CD4-positive, alpha-beta memory T cell (primary cell): ENCODE measurements around the gene CTSE. TPM values are rescaled to one million over a fixed set of nuclear protein-coding genes. Genes with fewer than 3 reads are reported as not detected.

Experiments
- CTCF ChIA-PET: fragments of 350-600 bp; sonication (Branson Sonifier 250); formaldehyde crosslinking; loops from one replicate; lab custom pipeline; 2021; ENCODE audit warnings: inconsistent platforms; ENCODE audit not compliant: partially characterized antibody; lab: Charles Lee
- POLR2A ChIA-PET: fragments of 350-600 bp; sonication (Branson Sonifier 250); formaldehyde crosslinking; loops from one replicate; lab custom pipeline; 2021; ENCODE audit not compliant: partially characterized antibody; lab: Charles Lee
- DNase-seq, 5 donors: peaks; one replicate each; pipeline versions ENCODE4 v3.0.0 to v3.0.0-alpha.2; 2020 to 2022; ENCODE audit warnings: mixed read lengths in 1 of 5
- H3K27ac ChIP-seq: one replicate; pipeline ENCODE4 v1.7.0; 2013; ENCODE audit warnings: low read depth, low read length
- H3K27me3 ChIP-seq: 2 replicates; pipeline ENCODE4 v1.7.0; 2013; ENCODE audit warnings: mild to moderate bottlenecking, low read length, moderate library complexity; ENCODE audit not compliant: insufficient read depth
- H3K36me3 ChIP-seq: 2 replicates; pipeline ENCODE4 v1.7.0; 2013; ENCODE audit warnings: mild to moderate bottlenecking, low read length, moderate library complexity; ENCODE audit not compliant: insufficient read depth
- H3K4me1 ChIP-seq: 2 replicates; pipeline ENCODE4 v1.7.0; 2013; ENCODE audit warnings: mild to moderate bottlenecking, low read length, moderate library complexity; ENCODE audit not compliant: insufficient read depth
- H3K4me3 ChIP-seq, 2 donors: one replicate each; pipeline ENCODE4 v1.7.0; 2013; ENCODE audit warnings: low read length in 2 of 2, mild to moderate bottlenecking in 1 of 2
- H3K9me3 ChIP-seq, 2 donors: one replicate each; pipeline ENCODE4 v1.7.0; 2013; ENCODE audit warnings: low read length in 2 of 2, control low read depth in 1 of 2; ENCODE audit not compliant: control insufficient read depth in 1 of 2
- H3K27ac Mint-ChIP-seq, 7 donors: one replicate each; pipeline ENCODE4 v1.8.0; 2020 to 2021; ENCODE audit warnings: mixed read lengths in 7 of 7, mild to moderate bottlenecking in 6 of 7, inconsistent platforms in 3 of 7, moderate library complexity in 3 of 7
- H3K27me3 Mint-ChIP-seq, 2 donors: one replicate each; pipeline ENCODE4 v1.8.0; 2020 to 2021; ENCODE audit warnings: mixed read lengths in 2 of 2
- H3K36me3 Mint-ChIP-seq, 2 donors: one replicate each; pipeline ENCODE4 v1.8.0; 2020 to 2021; ENCODE audit warnings: mixed read lengths in 2 of 2, inconsistent platforms in 1 of 2, mild to moderate bottlenecking in 1 of 2
- H3K4me1 Mint-ChIP-seq, 4 donors: one replicate each; pipeline ENCODE4 v1.8.0; 2020 to 2021; ENCODE audit warnings: mixed read lengths in 4 of 4, mild to moderate bottlenecking in 1 of 4
- H3K4me3 Mint-ChIP-seq, 8 donors: one replicate each; pipeline ENCODE4 v1.8.0; 2020 to 2021; ENCODE audit warnings: mixed read lengths in 8 of 8, mild to moderate bottlenecking in 7 of 8, moderate library complexity in 6 of 8, inconsistent platforms in 3 of 8
- H3K9me3 Mint-ChIP-seq, 8 donors: one replicate each; pipeline ENCODE4 v1.8.0; 2020 to 2021; ENCODE audit warnings: mixed read lengths in 8 of 8, mild to moderate bottlenecking in 5 of 8, inconsistent platforms in 3 of 8, moderate library complexity in 1 of 8
- intact Hi-C: fragments of 100-400 bp; cut with micrococcal nuclease; formaldehyde crosslinking; loops from one replicate; pipeline ENCODE4 v1.15.1; 2023
- polyA plus RNA-seq, 2 donors: library from polyadenylated mRNA; unstranded; fragments of 300-500 nt; fragmentation: Illumina TruSeq; gene quantifications; one replicate each; pipeline ENCODE4 v1.2.3, GENCODE V29; 2021
- total RNA-seq, 2 experiments: library from RNA; stranded (reverse); gene quantifications; one replicate each; pipeline ENCODE4 v1.2.3, GENCODE V29; 2021

CTSE gene
- total RNA-seq = not detected
- polyA plus RNA-seq = not detected

GRCh38 chr1:206023695-206024094 is at the start of gene CTSE:
TSS of gene CTSE (minus strand) at chr1:206023895. CDS start at chr1:206023791, 104 bp downstream.
- POLR2A ChIA-PET = no interaction called here
- peaks cover 0 to 3% (median 0%) of the 10 kb centered on the region in 8 donors for H3K9me3 Mint-ChIP-seq
- CTCF ChIA-PET = interaction anchor here (0.6 kb wide), 1 partner anchor 82 kb away, joined by 3 read pairs; no protein-coding TSS in a partner anchor

GRCh38 chr1:206070627-206071304 is 47.1 kb upstream of the CTSE start:
- Mint-ChIP-seq H3K4me1 (peaks cover 5 to 18% (median 11%) of the 10 kb centered on the region in 4 donors), H3K27me3 (peaks cover 0 to 4% of the 10 kb centered on the region in 2 donors), H3K9me3 (no peaks in the 10 kb centered on the region), H3K4me3 (no peak overlapping the region), H3K36me3 (no peaks in the 10 kb centered on the region), H3K27ac (no peak overlapping the region)
- no peak overlapping the region for H3K27ac ChIP-seq
- intact Hi-C loops = no loop called here
- POLR2A ChIA-PET = no interaction called here
- no peaks in the 10 kb centered on the region for H3K27me3 ChIP-seq
- CTCF ChIA-PET = no interaction called here
- H3K36me3 ChIP-seq = no peaks in the 10 kb centered on the region
- DNase-seq = no peak
- no peaks in the 10 kb centered on the region for H3K9me3 ChIP-seq
- peaks cover 15% of the 10 kb centered on the region for H3K4me1 ChIP-seq
- H3K4me3 ChIP-seq = no peak overlapping the region

More at GRCh38 chr1:206023695-206024094, at the start of gene CTSE:
- no peaks in the 10 kb centered on the region for H3K4me1 Mint-ChIP-seq
- H3K36me3 Mint-ChIP-seq = no peaks in the 10 kb centered on the region
- peaks cover 7 to 19% of the 10 kb centered on the region in 2 donors for H3K27me3 Mint-ChIP-seq
- intact Hi-C loops = no loop called here
- Histone ChIP-seq H3K4me1 (no peaks in the 10 kb centered on the region), H3K36me3 (no peaks in the 10 kb centered on the region), H3K27ac (no peak within 1 kb of the TSS), H3K27me3 (no peaks in the 10 kb centered on the region), H3K9me3 (no peaks in the 10 kb centered on the region), H3K4me3 (no peak within 1 kb of the TSS)
- no peak within 1 kb of the TSS for H3K4me3 Mint-ChIP-seq
- DNase-seq = no peak
- H3K27ac Mint-ChIP-seq = no peak within 1 kb of the TSS

GRCh38 chr1:206068314-206068713 is 44.6 kb upstream of the CTSE start:
- DNase-seq = no peak
- Mint-ChIP-seq H3K4me3 (no peak overlapping the region), H3K4me1 (peaks cover 5 to 18% (median 11%) of the 10 kb centered on the region in 4 donors), H3K9me3 (no peaks in the 10 kb centered on the region), H3K36me3 (no peaks in the 10 kb centered on the region), H3K27ac (no peak overlapping the region), H3K27me3 (no peaks in the 10 kb centered on the region)
- no peak overlapping the region for H3K4me3 ChIP-seq
- no peaks in the 10 kb centered on the region for H3K9me3 ChIP-seq
- no peaks in the 10 kb centered on the region for H3K36me3 ChIP-seq
- H3K27me3 ChIP-seq = no peaks in the 10 kb centered on the region
- POLR2A ChIA-PET = no interaction called here
- no peak overlapping the region for H3K27ac ChIP-seq
- intact Hi-C loops = no loop called here
- peaks cover 15% of the 10 kb centered on the region for H3K4me1 ChIP-seq
- CTCF ChIA-PET = interaction anchor here (1.4 to 1.5 kb wide), 2 partner anchors 23 to 38 kb away, joined by 3 to 4 read pairs; no protein-coding TSS in a partner anchor

GRCh38 chr1:206067486-206068227 is 44.0 kb upstream of the CTSE start:
- H3K27ac ChIP-seq = no peak overlapping the region
- H3K4me1 ChIP-seq = peaks cover 15% of the 10 kb centered on the region
- H3K9me3 ChIP-seq = no peaks in the 10 kb centered on the region
- DNase-seq = no peak
- intact Hi-C loops = no loop called here
- Mint-ChIP-seq H3K27me3 (no peaks in the 10 kb centered on the region), H3K4me3 (peak overlapping the region in 1 of 8 donors; percentile 3), H3K27ac (peak overlapping the region in 1 of 7 donors; percentile 38), H3K36me3 (peaks cover 0 to 5% of the 10 kb centered on the region in 2 donors), H3K4me1 (peaks cover 5 to 18% (median 11%) of the 10 kb centered on the region in 4 donors), H3K9me3 (peaks cover 0 to 5% (median 0%) of the 10 kb centered on the region in 8 donors)
- H3K36me3 ChIP-seq = no peaks in the 10 kb centered on the region
- H3K27me3 ChIP-seq = no peaks in the 10 kb centered on the region
- H3K4me3 ChIP-seq = no peak overlapping the region
- ChIA-PET POLR2A (no interaction called here), CTCF (interaction anchor here (1.4 kb wide), 1 partner anchor 39 kb away, joined by 4 read pairs; no protein-coding TSS in a partner anchor)

- H3K27ac Mint-ChIP-seq = no peak overlapping the region
- H3K4me3 ChIP-seq = no peak overlapping the region
- H3K9me3 Mint-ChIP-seq = peaks cover 0 to 5% (median 0%) of the 10 kb centered on the region in 8 donors
- H3K4me1 Mint-ChIP-seq = peaks cover 5 to 18% (median 11%) of the 10 kb centered on the region in 4 donors
- intact Hi-C loops = no loop called here
- peaks cover 0 to 5% of the 10 kb centered on the region in 2 donors for H3K36me3 Mint-ChIP-seq
- peak in 1 of 5 donors; percentile 16 for DNase-seq
- POLR2A ChIA-PET = no interaction called here
- no peaks in the 10 kb centered on the region for H3K27me3 ChIP-seq
- peaks cover 0 to 2% of the 10 kb centered on the region in 2 donors for H3K27me3 Mint-ChIP-seq
- H3K36me3 ChIP-seq = no peaks in the 10 kb centered on the region
- H3K4me3 Mint-ChIP-seq = peak overlapping the region in 1 of 8 donors; percentile 29
- no peaks in the 10 kb centered on the region for H3K9me3 ChIP-seq
- H3K27ac ChIP-seq = no peak overlapping the region
- H3K4me1 ChIP-seq = peaks cover 15% of the 10 kb centered on the region
- CTCF ChIA-PET = interaction anchor here (1.4 kb wide), 1 partner anchor 40 kb away, joined by 4 read pairs; no protein-coding TSS in a partner anchor
Observed at GRCh38 chr1:206066479-206067171, 42.9 kb upstream of the CTSE start.

- intact Hi-C loops = no loop called here
- Histone ChIP-seq H3K27me3 (no peaks in the 10 kb centered on the region), H3K9me3 (no peaks in the 10 kb centered on the region), H3K4me3 (no peak overlapping the region), H3K27ac (no peak overlapping the region), H3K36me3 (no peaks in the 10 kb centered on the region), H3K4me1 (peaks cover 15% of the 10 kb centered on the region)
- ChIA-PET POLR2A (no interaction called here), CTCF (no interaction called here)
- Mint-ChIP-seq H3K36me3 (peaks cover 0 to 5% of the 10 kb centered on the region in 2 donors), H3K4me3 (no peak overlapping the region), H3K27ac (no peak overlapping the region), H3K9me3 (peaks cover 0 to 5% (median 0%) of the 10 kb centered on the region in 8 donors), H3K27me3 (peaks cover 0 to 2% of the 10 kb centered on the region in 2 donors), H3K4me1 (peaks cover 5 to 18% (median 11%) of the 10 kb centered on the region in 4 donors)
- no peak for DNase-seq
Observed at GRCh38 chr1:206065547-206066145, 42.0 kb upstream of the CTSE start.
